Breast epithelium (tissue), 4 donors: ENCODE data around the gene CAMSAP2. TPM values are rescaled to one million over a fixed set of nuclear protein-coding genes. Genes with fewer than 3 reads are reported as not detected.

Experiments
- DNase-seq, 2 donors: peaks; one replicate each; pipeline ENCODE4 v3.0.0-alpha.2; 2019; ENCODE audit warnings: low spot score in 2 of 2
- H3K27ac ChIP-seq, 2 donors: fragments of 200-600 bp; sonication (generic) in 1 of 2; one replicate each; pipeline ENCODE4 v1.5.1; 2016 to 2019; ENCODE audit warnings: mild to moderate bottlenecking in 1 of 2
- H3K27me3 ChIP-seq, 2 donors: fragments of 200-600 bp; sonication (generic) in 1 of 2; one replicate each; pipeline versions ENCODE4 v1.5.1 to v1.6.0; 2017 to 2019; ENCODE audit warnings: control low read depth in 1 of 2, mild to moderate bottlenecking in 1 of 2
- H3K36me3 ChIP-seq: fragments of 200-600 bp; one replicate; pipeline ENCODE4 v1.5.1; 2019
- H3K4me1 ChIP-seq, 2 donors: fragments of 200-600 bp; sonication (generic); one replicate each; pipeline ENCODE4 v1.5.1; 2016 to 2019; ENCODE audit warnings: control low read depth in 1 of 2
- H3K4me3 ChIP-seq, 3 donors: fragments of 200-600 bp; sonication (generic); 1 replicate in 2 of 3; 2 replicates in 1 of 3; pipeline ENCODE4 v1.5.1; 2016 to 2019; ENCODE audit warnings: mild to moderate bottlenecking in 3 of 3, moderate library complexity in 2 of 3
- H3K9me3 ChIP-seq, 2 donors: fragments of 200-600 bp; sonication (generic) in 1 of 2; one replicate each; pipeline ENCODE4 v1.5.1; 2016 to 2019; ENCODE audit warnings: control low read depth in 1 of 2
- CTCF ChIP-seq, 3 donors: fragments of 450-650 bp; IDR thresholded peaks; one replicate each; pipeline ENCODE4 v1.5.1; 2016 to 2017; ENCODE audit warnings: antibody characterized with exemption in 3 of 3, mild to moderate bottlenecking in 3 of 3, moderate library complexity in 3 of 3
- POLR2A ChIP-seq: fragments of 450-650 bp; IDR thresholded peaks from one replicate; pipeline ENCODE4 v1.6.1; 2016; ENCODE audit warnings: antibody characterized with exemption, mild to moderate bottlenecking, moderate library complexity
- POLR2AphosphoS5 ChIP-seq, 3 donors: sonication (generic); formaldehyde crosslinking; IDR thresholded peaks; one replicate each; pipeline ENCODE4 v1.6.1; 2017; ENCODE audit warnings: antibody characterized with exemption in 3 of 3
- intact Hi-C: fragments of 100-400 bp; cut with DNase I; formaldehyde crosslinking; loops from one replicate; pipeline ENCODE4 v1.15.1; 2023; ENCODE audit warnings: low total_unique reads
- total RNA-seq, 3 donors: library from RNA; depleted of rRNA; stranded (reverse); fragments of >200 nt; gene quantifications; one replicate each; pipeline ENCODE4 v1.1.0, GENCODE V29; 2016

CAMSAP2 gene
- total RNA-seq, 3 donors from 2014 or later: 36.4 to 42.4 (median 38.6) TPM

- Histone ChIP-seq H3K27ac (no peak overlapping the region), H3K27me3 (no peaks in the 10 kb centered on the region), H3K9me3 (no peaks in the 10 kb centered on the region), H3K4me1 (peaks cover 0 to 4% of the 10 kb centered on the region in 2 donors), H3K36me3 (no peaks in the 10 kb centered on the region), H3K4me3 (no peak overlapping the region)
- DNase-seq: no peak
- TF ChIP-seq CTCF (IDR thresholded peaks at IDR 0.05) (no peak), POLR2AphosphoS5 (IDR thresholded peaks at IDR 0.05) (no peak), POLR2A (no peak)
- intact Hi-C loops: no loop called here
These were observed 170.4 kb downstream of the CAMSAP2 start for GRCh38 chr1:200909071-200909470.

- no peak for DNase-seq
- intact Hi-C loops: no loop called here
- no peak overlapping the region for H3K27ac ChIP-seq
- TF ChIP-seq POLR2AphosphoS5 (IDR thresholded peaks at IDR 0.05): no peak
- no peak for TF ChIP-seq POLR2A
- TF ChIP-seq CTCF (IDR thresholded peaks at IDR 0.05): no peak
- peaks cover 0 to 4% of the 10 kb centered on the region in 2 donors for H3K4me1 ChIP-seq
- H3K4me3 ChIP-seq: no peak overlapping the region
- no peaks in the 10 kb centered on the region for H3K9me3 ChIP-seq
- H3K27me3 ChIP-seq: no peaks in the 10 kb centered on the region
- H3K36me3 ChIP-seq: no peaks in the 10 kb centered on the region
These were observed 171.1 kb downstream of the CAMSAP2 start for GRCh38 chr1:200909757-200910239.

Other genes with a start within 250 kb of the CAMSAP2 start
- under 1 TPM; under 0.01 to 0.64 (median 0.29) TPM for gene KIF14, start 118.1 kb upstream of the CAMSAP2 start, total RNA-seq
- gene DDX59, start 69.0 kb upstream of the CAMSAP2 start, total RNA-seq: 10 to 100 TPM; 23.6 to 30.1 (median 24.2) TPM
- under 1 TPM in 1 of 3 donors, not detected in 2; 0.29 TPM for gene GPR25, start 134.1 kb downstream of the CAMSAP2 start, total RNA-seq
- gene INAVA, start 156.0 kb downstream of the CAMSAP2 start, total RNA-seq: 1 to 10 TPM in 2 of 3 donors, not detected in 1; 1.0 to 7.5 TPM